ENCODE results near the gene GPR4. TPM values are rescaled to one million over a fixed set of nuclear protein-coding genes. Genes with fewer than 3 reads are reported as not detected.

GPR4 gene
- total and polyA plus RNA-seq, 2 of the 8 experiments (the other 6 are each of a cell fraction or from before 2014, with no cell fraction given), result 0.19 to 0.39 TPM

GRCh38 chr19:45636902-45637301 lies 34.9 kb upstream of the GPR4 start (continued):
- TF ChIP-seq CHD7 (IDR thresholded peaks at IDR 0.05; ENCODE audit: insufficient replicate concordance, low read length) (no peak), EP300 (IDR thresholded peaks at IDR 0.05; ENCODE audit: borderline replicate concordance in 1 of 2, low read depth in 2 of 2, low read length in 2 of 2) (no peak), RXRA (IDR thresholded peaks at IDR 0.05; ENCODE audit: insufficient read depth, low read depth, low read length) (no peak), YY1 (IDR thresholded peaks at IDR 0.05; ENCODE audit: low read depth, low read length) (no peak), FOSL1 (IDR thresholded peaks at IDR 0.05; ENCODE audit: insufficient read depth, low read depth, low read length) (no peak), CREB1 (IDR thresholded peaks at IDR 0.05) (no peak), TBP (IDR thresholded peaks at IDR 0.05; ENCODE audit: low read depth, low read length) (no peak), SIX5 (IDR thresholded peaks at IDR 0.05; ENCODE audit: low read depth, low read length) (no peak)
